Esophagus squamous epithelium (tissue), 5 donors: ENCODE results near the gene SHLD1. TPM values are rescaled to one million over a fixed set of nuclear protein-coding genes. Genes with fewer than 3 reads are reported as not detected.
A peak's percentile ranks its signal among the peaks of the same experiment; 100 is the strongest.
"Not testable (repeated sequence)": the region's sequence is repeated elsewhere in the genome, so short reads cannot be mapped to it uniquely, and the experiment has no call there.

ENCODE experiments used
- DNase-seq: peaks from one replicate; lab custom pipeline; 2025; lab: John Stamatoyannopoulos, UW
- H3K27ac ChIP-seq, 4 donors: fragments of 200-600 bp; sonication (generic); one replicate each; pipeline ENCODE4 v1.5.1; 2016 to 2019; ENCODE audit warnings: mild to moderate bottlenecking in 1 of 4
- H3K27me3 ChIP-seq, 4 donors: fragments of 200-600 bp; sonication (generic); 1 replicate in 3 of 4; 2 replicates in 1 of 4; pipeline versions ENCODE4 v1.5.1 to v1.6.0; 2017 to 2021; ENCODE audit warnings: antibody characterized with exemption in 1 of 4
- H3K36me3 ChIP-seq, 3 donors: fragments of 200-600 bp; sonication (generic); one replicate each; pipeline ENCODE4 v1.5.1; 2016 to 2019
- H3K4me1 ChIP-seq, 3 donors: fragments of 200-600 bp; sonication (generic); one replicate each; pipeline ENCODE4 v1.5.1; 2017 to 2019
- H3K4me3 ChIP-seq, 4 donors: fragments of 200-600 bp; sonication (generic); 1 replicate in 3 of 4; 2 replicates in 1 of 4; pipeline ENCODE4 v1.5.1; 2016 to 2019; ENCODE audit warnings: mild to moderate bottlenecking in 2 of 4, moderate library complexity in 1 of 4
- H3K9me3 ChIP-seq, 3 donors: fragments of 200-600 bp; sonication (generic); one replicate each; pipeline ENCODE4 v1.5.1; 2016 to 2019
- POLR2A ChIP-seq, 4 donors: fragments of 450-650 bp; IDR thresholded peaks; one replicate each; pipeline ENCODE4 v1.6.1; 2017; ENCODE audit warnings: antibody characterized with exemption in 4 of 4, mild to moderate bottlenecking in 4 of 4, moderate library complexity in 3 of 4
- WGBS, 2 donors: methylation state at CpG; one replicate each; pipeline ENCODE4 v1.1.5; 2018; 5-methylcytosine and 5-hydroxymethylcytosine counted together
- intact Hi-C: fragments of 100-400 bp; cut with DNase I; formaldehyde crosslinking; loops from one replicate; pipeline ENCODE4 v1.15.0; 2022
- total RNA-seq, 4 donors: library from RNA; depleted of rRNA; stranded (reverse); fragments of >200 nt; gene quantifications; one replicate each; pipeline ENCODE4 v1.1.0, GENCODE V29; 2016
- TF ChIP-seq, protein P1 (sequence below), 6 experiments: fragments of 450-650 bp in 4 of 6; fragments of 200-600 bp in 2 of 6; sonication (generic) in 2 of 6; IDR thresholded peaks; one replicate each; pipeline ENCODE4 v1.5.1; 2016 to 2019; ENCODE audit warnings: antibody characterized with exemption in 6 of 6, mild to moderate bottlenecking in 4 of 6, moderate library complexity in 4 of 6
- donor health status: DM: yes; HTN: yes; CAD: no.

The SHLD1 gene
- total RNA-seq, 4 donors from 2014 or later, result 1.2 to 3.6 (median 2.0) TPM

DNA sequence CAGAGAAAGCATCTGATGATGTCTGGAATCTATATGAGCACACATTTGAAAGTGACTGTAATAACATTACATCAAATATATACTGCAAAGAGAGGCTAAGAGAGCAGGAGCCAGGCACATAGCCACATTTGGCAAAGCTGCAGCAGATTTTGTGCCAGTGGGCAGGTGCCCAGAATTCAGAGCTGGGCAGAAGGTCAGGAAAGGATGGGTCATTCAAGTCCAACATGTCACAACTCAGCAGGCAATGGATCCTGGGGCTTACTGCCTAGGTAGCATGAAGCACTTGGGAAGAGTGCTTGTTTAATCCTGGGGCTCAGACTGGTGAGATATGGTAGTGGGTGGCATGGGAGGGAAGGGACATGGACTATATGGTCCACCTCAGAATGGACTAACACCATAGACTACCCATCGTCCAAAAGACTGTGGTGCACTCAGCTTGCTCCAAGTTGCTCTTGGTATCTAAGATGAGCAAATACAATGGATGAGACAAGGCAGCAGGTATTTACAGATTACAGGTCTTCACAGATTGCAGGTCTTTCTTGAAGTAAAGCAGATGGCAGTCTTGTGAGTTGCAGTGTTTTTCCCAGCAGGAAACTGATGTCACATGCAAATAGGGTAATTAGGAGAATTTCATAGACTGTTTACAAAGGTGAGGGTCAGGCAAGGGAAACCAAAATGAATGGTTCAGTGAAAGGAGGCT is 31.2 kb upstream of the SHLD1 start:
- DNase-seq, result no peak
- Histone ChIP-seq H3K9me3 (peaks cover 0 to 3% (median 0%) of the 10 kb centered on the region in 3 donors), H3K4me1 (peaks cover 0 to 5% (median 5%) of the 10 kb centered on the region in 3 donors), H3K36me3 (no peaks in the 10 kb centered on the region), H3K4me3 (no peak overlapping the region), H3K27me3 (no peaks in the 10 kb centered on the region), H3K27ac (no peak overlapping the region)
- intact Hi-C loops, result no loop called here
- TF ChIP-seq, protein P1, sequence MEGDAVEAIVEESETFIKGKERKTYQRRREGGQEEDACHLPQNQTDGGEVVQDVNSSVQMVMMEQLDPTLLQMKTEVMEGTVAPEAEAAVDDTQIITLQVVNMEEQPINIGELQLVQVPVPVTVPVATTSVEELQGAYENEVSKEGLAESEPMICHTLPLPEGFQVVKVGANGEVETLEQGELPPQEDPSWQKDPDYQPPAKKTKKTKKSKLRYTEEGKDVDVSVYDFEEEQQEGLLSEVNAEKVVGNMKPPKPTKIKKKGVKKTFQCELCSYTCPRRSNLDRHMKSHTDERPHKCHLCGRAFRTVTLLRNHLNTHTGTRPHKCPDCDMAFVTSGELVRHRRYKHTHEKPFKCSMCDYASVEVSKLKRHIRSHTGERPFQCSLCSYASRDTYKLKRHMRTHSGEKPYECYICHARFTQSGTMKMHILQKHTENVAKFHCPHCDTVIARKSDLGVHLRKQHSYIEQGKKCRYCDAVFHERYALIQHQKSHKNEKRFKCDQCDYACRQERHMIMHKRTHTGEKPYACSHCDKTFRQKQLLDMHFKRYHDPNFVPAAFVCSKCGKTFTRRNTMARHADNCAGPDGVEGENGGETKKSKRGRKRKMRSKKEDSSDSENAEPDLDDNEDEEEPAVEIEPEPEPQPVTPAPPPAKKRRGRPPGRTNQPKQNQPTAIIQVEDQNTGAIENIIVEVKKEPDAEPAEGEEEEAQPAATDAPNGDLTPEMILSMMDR (IDR thresholded peaks at IDR 0.05), result no peak
- TF ChIP-seq POLR2A (IDR thresholded peaks at IDR 0.05), result no peak
- 56% methylated on average over 1 of the region's 1 CpG for WGBS, 2 donors

DNA sequence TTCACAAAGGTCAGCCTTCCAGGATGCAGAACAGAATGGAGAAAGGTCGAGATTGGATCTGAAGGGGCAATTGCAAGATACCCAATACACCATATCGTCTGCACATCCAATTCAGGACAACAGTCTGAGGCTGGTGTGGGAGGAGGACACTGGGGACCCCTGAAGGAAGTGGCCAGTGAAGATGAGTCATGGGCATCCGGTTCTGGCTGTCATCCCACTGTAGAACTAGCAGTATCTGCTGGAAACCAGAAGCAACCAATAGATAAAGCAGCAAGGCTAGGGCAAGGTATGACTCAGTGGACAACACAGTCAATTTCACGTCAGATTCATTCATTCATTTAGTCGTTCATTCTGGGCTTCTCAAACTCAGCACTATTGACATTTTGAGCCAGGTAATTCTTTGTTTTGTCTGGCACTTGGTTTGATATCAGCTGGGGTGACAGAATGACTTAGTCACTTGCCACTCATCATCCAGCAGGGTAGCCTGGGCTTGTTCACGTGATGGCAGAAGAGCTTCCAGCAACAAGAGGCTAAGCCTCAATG is 30.3 kb upstream of the SHLD1 start:
- intact Hi-C loops, result no loop called here
- WGBS, 2 donors, result 36 to 47% methylated on average over 4 to 6 of the region's 6 CpGs

DNA sequence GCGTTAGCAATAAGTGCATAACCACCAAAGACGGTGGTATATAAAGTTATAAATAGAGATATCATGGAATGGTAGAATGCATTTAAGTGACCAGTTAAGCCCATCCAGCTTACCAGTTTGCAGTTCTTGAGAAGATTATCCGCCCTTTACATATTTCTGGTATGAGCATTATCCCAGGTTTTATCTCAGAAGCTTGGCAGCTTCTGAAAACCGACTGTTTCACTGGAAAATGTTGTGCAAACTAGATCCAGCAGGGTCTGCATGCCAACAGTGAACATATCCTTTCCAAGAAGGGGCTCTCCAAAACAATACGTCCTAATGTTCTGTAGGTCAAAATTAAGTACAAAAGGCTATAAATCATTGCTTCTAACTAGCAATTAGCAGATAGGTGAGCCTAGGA is 29.5 kb upstream of the SHLD1 start:
- no peak for TF ChIP-seq POLR2A (IDR thresholded peaks at IDR 0.05)
- TF ChIP-seq, protein P1 (IDR thresholded peaks at IDR 0.05), result no peak
- intact Hi-C loops, result no loop called here
- DNase-seq, result no peak

More for the DNA sequence above, 30.3 kb upstream of the SHLD1 start:
- H3K4me1 ChIP-seq, result peaks cover 0 to 13% (median 5%) of the 10 kb centered on the region in 3 donors
- H3K36me3 ChIP-seq, result no peaks in the 10 kb centered on the region
- no peak overlapping the region for H3K4me3 ChIP-seq
- TF ChIP-seq POLR2A (IDR thresholded peaks at IDR 0.05), result no peak
- TF ChIP-seq, protein P1 (IDR thresholded peaks at IDR 0.05), result no peak
- H3K27ac ChIP-seq, result no peak overlapping the region
- peaks cover 0 to 3% (median 0%) of the 10 kb centered on the region in 3 donors for H3K9me3 ChIP-seq
- no peaks in the 10 kb centered on the region for H3K27me3 ChIP-seq
- DNase-seq, result no peak

DNA sequence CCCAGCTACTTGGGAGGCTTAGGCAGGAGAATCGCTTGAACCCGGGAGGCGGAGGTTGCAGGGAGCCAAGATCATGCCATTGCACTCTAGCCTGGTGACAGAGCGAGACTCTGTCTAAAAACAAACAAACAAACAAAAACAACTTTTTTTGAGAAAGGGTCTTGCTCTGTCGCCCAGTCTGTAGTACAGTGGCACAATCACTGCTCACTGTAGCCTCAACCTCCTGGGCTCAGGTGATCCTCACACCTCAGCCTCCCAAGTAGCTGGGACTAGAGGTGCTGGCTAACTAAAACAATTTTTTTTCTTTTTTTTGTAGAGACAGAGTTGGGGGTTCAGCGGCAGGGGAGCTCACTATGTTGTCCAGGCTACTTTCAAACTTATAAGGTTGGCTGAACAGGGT is 28.8 kb upstream of the SHLD1 start:
- H3K9me3 ChIP-seq, DNase-seq, intact Hi-C loops, H3K27me3 ChIP-seq, H3K27ac ChIP-seq, H3K4me3 ChIP-seq, H3K36me3 ChIP-seq: not testable (repeated sequence)
- peaks cover 0 to 17% (median 5%) of the 10 kb centered on the region in 3 donors for H3K4me1 ChIP-seq
- 90 to 92% methylated on average over 5 to 6 of the region's 6 CpGs for WGBS, 2 donors

More for the DNA sequence above, 29.5 kb upstream of the SHLD1 start:
- Histone ChIP-seq H3K27ac (no peak overlapping the region), H3K4me1 (peaks cover 0 to 17% (median 5%) of the 10 kb centered on the region in 3 donors), H3K27me3 (no peaks in the 10 kb centered on the region), H3K9me3 (no peaks in the 10 kb centered on the region), H3K4me3 (no peak overlapping the region), H3K36me3 (no peaks in the 10 kb centered on the region)
- 67 to 79% methylated on average over 5 of the region's 5 CpGs for WGBS, 2 donors

DNA sequence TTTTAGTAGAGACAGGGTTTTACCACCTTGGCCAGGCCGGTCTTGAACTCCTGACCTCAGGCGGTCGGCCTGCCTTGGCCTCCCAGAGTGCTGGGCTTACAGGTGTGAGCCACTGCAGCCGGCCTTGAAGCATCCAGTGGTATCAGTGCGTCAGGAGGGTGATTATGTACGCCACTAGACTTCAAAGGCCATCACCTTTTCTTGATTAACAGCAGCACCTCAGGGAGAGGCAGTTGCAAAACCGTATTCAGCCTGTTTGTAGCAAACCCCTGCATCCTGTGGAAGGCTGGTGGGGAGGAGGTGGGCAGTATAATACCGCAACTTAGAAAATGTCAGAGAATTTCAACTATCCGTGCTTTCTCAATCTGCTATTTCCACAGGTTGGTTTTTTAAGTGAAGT is 27.3 kb upstream of the SHLD1 start:
- Histone ChIP-seq H3K4me3 (no peak overlapping the region), H3K4me1 (peaks cover 0 to 17% (median 5%) of the 10 kb centered on the region in 3 donors), H3K36me3 (no peaks in the 10 kb centered on the region), H3K9me3 (no peaks in the 10 kb centered on the region), H3K27ac (no peak overlapping the region), H3K27me3 (no peaks in the 10 kb centered on the region)
- WGBS, 2 donors, result 80 to 93% methylated on average over 5 to 9 of the region's 9 CpGs
- no peak for TF ChIP-seq POLR2A (IDR thresholded peaks at IDR 0.05)
- TF ChIP-seq, protein P1 (IDR thresholded peaks at IDR 0.05), result no peak
- DNase-seq, result no peak
- intact Hi-C loops, result no loop called here

DNA sequence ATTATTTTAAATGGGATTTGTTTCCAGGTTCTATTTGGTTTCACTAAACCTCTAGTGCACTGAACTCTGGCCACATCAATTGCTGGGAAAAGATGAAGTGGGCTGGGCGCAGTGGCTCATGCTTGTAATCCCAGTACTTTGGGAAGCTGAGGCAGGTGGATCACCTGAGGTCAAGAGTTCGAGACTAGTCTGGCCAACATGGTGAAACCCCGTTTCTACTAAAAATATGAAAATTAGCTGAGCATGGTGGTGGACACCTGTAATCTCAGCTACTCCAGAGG is 25.1 kb upstream of the SHLD1 start:
- peaks cover 0 to 12% (median 0%) of the 10 kb centered on the region in 3 donors for H3K4me1 ChIP-seq
- H3K36me3 ChIP-seq, H3K4me3 ChIP-seq, H3K27me3 ChIP-seq, H3K9me3 ChIP-seq, intact Hi-C loops, DNase-seq: not testable (repeated sequence)
- peak overlapping the region in 1 of 4 donors; percentile 10 for H3K27ac ChIP-seq
- WGBS, 2 donors, result 75 to 79% methylated on average over 2 to 3 of the region's 3 CpGs
